ENCODE data around the gene NTM.

The NTM gene

GRCh38 chr11:131913267-131913666 lies 542.9 kb downstream of the NTM start:
- Histone ChIP-seq H3K36me3 (ENCODE audit: control insufficient read depth, low read length) (no peaks in the 10 kb centered on the region), H3K9me3 (ENCODE audit: control insufficient read depth, insufficient read depth, low read length) (no peaks in the 10 kb centered on the region), H3K27ac (ENCODE audit: low read depth, low read length) (no peak overlapping the region), H4K20me1 (ENCODE audit: control insufficient read depth, insufficient read depth, low read depth, low read length) (no peaks in the 10 kb centered on the region), H3K4me1 (ENCODE audit: control insufficient read depth, low read length) (no peaks in the 10 kb centered on the region), H3K27me3 (ENCODE audit: control insufficient read depth, low read length) (no peaks in the 10 kb centered on the region), H3K79me2 (ENCODE audit: control insufficient read depth, low read length) (no peaks in the 10 kb centered on the region), H3F3A (ENCODE audit: control insufficient read depth, insufficient read depth) (no peaks in the 10 kb centered on the region), H3K9me2 (replicated peaks; ENCODE audit: control insufficient read depth, low read length) (no peaks in the 10 kb centered on the region), H3K4me3 (ENCODE audit: low read length) (no peak overlapping the region), H3K4me2 (ENCODE audit: low read length) (no peak overlapping the region)
- no peak for TF ChIP-seq CTCF (IDR thresholded peaks at IDR 0.05; ENCODE audit: low read depth, low read length, poor library complexity, severe bottlenecking)
- TF ChIP-seq EZH2phosphoT487 (IDR thresholded peaks at IDR 0.05; ENCODE audit: borderline replicate concordance, low read length), result no peak

GRCh38 chr11:131914361-131914774 lies 544.0 kb downstream of the NTM start:
- Histone ChIP-seq H3K9me2 (replicated peaks; ENCODE audit: control insufficient read depth, low read length) (no peaks in the 10 kb centered on the region), H3K79me2 (ENCODE audit: control insufficient read depth, low read length) (no peaks in the 10 kb centered on the region), H3K9me3 (ENCODE audit: control insufficient read depth, insufficient read depth, low read length) (no peaks in the 10 kb centered on the region), H3K27ac (ENCODE audit: low read depth, low read length) (no peak overlapping the region), H3K27me3 (ENCODE audit: control insufficient read depth, low read length) (no peaks in the 10 kb centered on the region), H3K36me3 (ENCODE audit: control insufficient read depth, low read length) (no peaks in the 10 kb centered on the region), H3F3A (ENCODE audit: control insufficient read depth, insufficient read depth) (no peaks in the 10 kb centered on the region), H3K4me3 (ENCODE audit: low read length) (no peak overlapping the region), H3K4me1 (ENCODE audit: control insufficient read depth, low read length) (no peaks in the 10 kb centered on the region), H4K20me1 (ENCODE audit: control insufficient read depth, insufficient read depth, low read depth, low read length) (no peaks in the 10 kb centered on the region), H3K4me2 (ENCODE audit: low read length) (no peak overlapping the region)
- TF ChIP-seq EZH2phosphoT487 (IDR thresholded peaks at IDR 0.05; ENCODE audit: borderline replicate concordance, low read length), result no peak
- no peak for TF ChIP-seq CTCF (IDR thresholded peaks at IDR 0.05; ENCODE audit: low read depth, low read length, poor library complexity, severe bottlenecking)

GRCh38 chr11:131916638-131917037 lies 546.2 kb downstream of the NTM start:
- Histone ChIP-seq H3K9me2 (replicated peaks; ENCODE audit: control insufficient read depth, low read length) (no peaks in the 10 kb centered on the region), H3K4me3 (ENCODE audit: low read length) (no peak overlapping the region), H3K36me3 (ENCODE audit: control insufficient read depth, low read length) (no peaks in the 10 kb centered on the region), H3F3A (ENCODE audit: control insufficient read depth, insufficient read depth) (no peaks in the 10 kb centered on the region), H3K4me1 (ENCODE audit: control insufficient read depth, low read length) (no peaks in the 10 kb centered on the region), H3K9me3 (ENCODE audit: control insufficient read depth, insufficient read depth, low read length) (no peaks in the 10 kb centered on the region), H3K27ac (ENCODE audit: low read depth, low read length) (no peak overlapping the region), H3K27me3 (ENCODE audit: control insufficient read depth, low read length) (no peaks in the 10 kb centered on the region), H3K4me2 (ENCODE audit: low read length) (no peak overlapping the region), H3K79me2 (ENCODE audit: control insufficient read depth, low read length) (no peaks in the 10 kb centered on the region), H4K20me1 (ENCODE audit: control insufficient read depth, insufficient read depth, low read depth, low read length) (no peaks in the 10 kb centered on the region)
- TF ChIP-seq CTCF (IDR thresholded peaks at IDR 0.05; ENCODE audit: low read depth, low read length, poor library complexity, severe bottlenecking) (no peak), EZH2phosphoT487 (IDR thresholded peaks at IDR 0.05; ENCODE audit: borderline replicate concordance, low read length) (no peak)
